ENCODE data around the gene PITPNC1.
A peak's percentile ranks its signal among the peaks of the same experiment; 100 is the strongest.
"Not testable (repeated sequence)": the region's sequence is repeated elsewhere in the genome, so short reads cannot be mapped to it uniquely, and the experiment has no call there.

The PITPNC1 gene

GRCh38 chr17:67421869-67422273 lies 44.8 kb downstream of the PITPNC1 start:
- TF ChIP-seq CTCF (IDR thresholded peaks at IDR 0.05; ENCODE audit: low read depth, low read length, missing control alignments), result no peak
- H3K4me3 ChIP-seq (ENCODE audit: low read depth, low read length), result no peak overlapping the region
- DNase-seq (ENCODE audit: low read depth), result peak; percentile 30

DNA sequence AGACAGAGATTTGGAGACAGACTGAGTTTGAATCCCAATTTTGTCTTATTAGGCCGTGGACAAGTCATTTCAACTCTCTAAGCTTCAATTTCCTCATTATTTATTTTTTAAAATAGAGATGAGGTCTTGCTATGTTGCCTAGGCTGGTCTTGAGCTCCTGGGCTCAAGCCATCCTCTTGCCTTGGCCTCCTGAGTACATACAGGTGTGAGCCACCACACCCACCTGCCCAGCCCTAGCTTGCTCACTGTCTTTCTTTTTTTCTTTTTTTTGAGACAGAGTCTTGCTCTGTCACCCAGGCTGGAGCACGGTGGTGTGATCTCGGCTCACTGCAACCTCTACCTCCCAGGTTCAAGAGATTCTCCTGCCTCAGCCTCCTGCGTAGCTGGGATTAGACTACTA lies 45.2 kb downstream of the PITPNC1 start:
- H3K4me3 ChIP-seq (ENCODE audit: low read depth, low read length); DNase-seq (ENCODE audit: low read depth): not testable (repeated sequence)

GRCh38 chr17:67422897-67423296 lies 45.8 kb downstream of the PITPNC1 start:
- TF ChIP-seq CTCF (IDR thresholded peaks at IDR 0.05; ENCODE audit: low read depth, low read length, missing control alignments), result no peak
- no peak overlapping the region for H3K4me3 ChIP-seq (ENCODE audit: low read depth, low read length)
- no peak for DNase-seq (ENCODE audit: low read depth)

DNA sequence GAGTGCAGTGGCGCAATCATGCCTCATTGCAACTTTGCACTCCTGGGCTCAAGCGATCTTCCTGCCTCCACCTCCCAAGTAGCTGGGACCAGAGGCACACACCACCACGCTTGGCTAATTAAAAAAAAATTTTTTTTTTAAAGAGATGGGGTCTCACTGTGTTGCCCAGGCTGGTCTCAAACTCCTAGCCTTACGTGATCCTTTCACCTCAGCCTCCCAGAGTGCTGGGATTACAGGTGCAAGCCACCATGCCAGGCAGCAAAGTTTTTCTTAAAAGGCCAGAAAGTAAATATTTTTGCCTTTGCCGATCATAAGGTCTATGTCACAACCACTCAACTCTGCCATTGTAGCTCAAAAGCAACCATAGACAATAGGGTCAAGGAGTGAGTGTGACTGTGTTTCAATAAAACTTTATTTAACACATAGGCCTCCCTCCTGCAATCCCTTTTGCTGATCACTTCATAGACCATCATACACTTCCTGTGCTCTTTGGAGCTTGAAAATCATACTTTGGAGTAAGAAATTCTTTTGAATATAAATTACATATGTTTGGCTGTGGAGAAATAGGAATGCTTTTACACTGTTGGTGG lies 48.6 kb downstream of the PITPNC1 start:
- no peak for TF ChIP-seq CTCF (IDR thresholded peaks at IDR 0.05; ENCODE audit: low read depth, low read length, missing control alignments)
- H3K4me3 ChIP-seq (ENCODE audit: low read depth, low read length), result no peak overlapping the region

GRCh38 chr17:67427424-67427823 lies 50.3 kb downstream of the PITPNC1 start:
- TF ChIP-seq CTCF (IDR thresholded peaks at IDR 0.05; ENCODE audit: low read depth, low read length, missing control alignments), result no peak
- DNase-seq (ENCODE audit: low read depth), result no peak
- no peak overlapping the region for H3K4me3 ChIP-seq (ENCODE audit: low read depth, low read length)

More for the DNA sequence above, 48.6 kb downstream of the PITPNC1 start:
- no peak for DNase-seq (ENCODE audit: low read depth)

DNA sequence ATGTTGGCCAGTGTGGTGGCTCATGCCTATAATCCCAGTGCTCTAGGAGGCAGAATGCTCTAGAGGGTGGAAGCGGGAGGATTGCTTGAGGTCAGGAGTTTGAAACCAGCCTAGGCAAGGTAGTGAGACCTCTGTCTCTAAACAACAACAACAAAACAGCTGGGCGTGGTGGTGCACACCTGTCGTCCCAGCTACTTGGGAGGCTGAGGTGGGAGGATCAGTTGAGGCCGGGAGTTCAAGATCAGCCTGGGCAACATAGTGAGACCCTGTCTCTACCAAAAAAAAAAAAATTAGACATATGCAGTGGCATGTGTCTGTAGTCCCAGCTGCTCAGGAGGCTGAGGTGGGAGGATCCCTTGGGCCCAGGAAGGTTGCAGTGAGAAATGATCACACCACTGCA lies 53.4 kb downstream of the PITPNC1 start:
- not testable (repeated sequence) for H3K4me3 ChIP-seq (ENCODE audit: low read depth, low read length); DNase-seq (ENCODE audit: low read depth)

DNA sequence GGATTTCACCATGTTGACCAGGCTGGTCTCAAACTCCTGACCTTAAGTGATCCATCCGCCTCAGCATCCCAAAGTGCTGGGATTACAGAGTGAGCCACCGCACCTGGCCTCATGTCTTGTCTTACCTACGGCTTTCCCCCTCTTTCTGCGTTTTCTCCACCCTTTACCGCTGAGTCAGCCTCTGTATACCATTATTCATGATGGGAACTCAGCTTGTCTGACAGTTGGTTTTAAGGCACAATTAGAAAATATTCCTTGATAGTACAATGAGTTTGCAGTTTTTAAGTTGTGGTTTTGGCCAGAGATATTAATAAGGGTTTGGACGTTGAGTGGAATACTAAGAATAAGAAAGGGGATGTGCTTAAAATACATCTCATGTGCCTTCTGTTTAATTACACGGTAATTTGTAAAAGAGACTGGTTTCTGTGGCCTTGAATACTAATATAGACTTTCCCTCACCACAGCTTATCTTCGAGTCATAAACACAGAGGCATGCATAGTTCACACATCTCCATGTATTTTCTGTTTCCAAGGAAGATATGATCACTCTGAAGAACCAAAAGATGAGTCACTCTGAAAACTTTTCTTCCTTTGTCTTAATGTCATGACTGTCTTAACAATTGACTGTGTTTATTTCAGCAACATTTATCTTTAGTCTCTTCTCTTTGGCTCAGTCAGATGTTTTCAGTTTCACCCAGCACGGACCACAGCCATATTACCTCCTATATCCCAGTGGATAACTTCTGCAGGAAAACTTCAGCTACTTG lies 54.4 kb downstream of the PITPNC1 start:
- no peak for DNase-seq (ENCODE audit: low read depth)
- no peak for TF ChIP-seq CTCF (IDR thresholded peaks at IDR 0.05; ENCODE audit: low read depth, low read length, missing control alignments)
- H3K4me3 ChIP-seq (ENCODE audit: low read depth, low read length), result no peak overlapping the region

Measured in GM12864 (cell line).